ENCODE results near the gene SACM1L.

DNA sequence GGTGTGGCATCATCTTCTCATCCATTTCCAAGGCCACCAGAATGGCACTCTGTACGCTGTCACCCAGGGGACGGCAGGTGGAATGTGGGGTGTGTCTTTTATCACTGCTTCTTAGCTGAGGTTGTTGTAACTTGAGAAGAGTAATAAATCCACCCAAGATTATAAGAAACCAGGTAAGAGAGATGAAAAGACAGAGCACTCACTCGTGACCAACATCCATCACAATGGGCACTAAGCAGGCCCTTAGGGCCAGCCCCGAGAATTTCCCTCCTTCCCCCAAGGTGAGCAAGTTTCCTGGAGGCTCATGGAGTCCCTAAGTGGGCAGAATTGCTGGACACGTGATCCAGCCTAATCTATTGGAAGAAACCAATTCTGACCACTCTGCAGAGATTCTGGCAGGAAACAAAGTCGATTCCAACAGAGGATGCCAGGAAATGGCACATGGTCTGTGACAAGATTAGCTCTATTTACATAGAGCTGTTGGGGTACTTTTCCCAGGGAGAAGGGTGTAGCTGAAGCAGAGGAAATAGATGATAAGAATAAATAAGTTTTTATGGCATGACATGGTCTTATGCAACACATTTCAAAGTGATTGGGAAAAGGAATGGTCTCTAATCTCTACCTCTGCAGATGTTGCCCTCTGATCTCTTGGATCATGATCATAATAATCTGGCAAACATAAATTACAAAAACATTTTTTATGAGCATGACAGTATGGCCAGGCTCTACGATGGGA, 84.7 kb downstream of the SACM1L start:
- TF ChIP-seq POLR2A (IDR thresholded peaks at IDR 0.05; ENCODE audit: low read depth, low read length) (no peak), POLR2AphosphoS5 (IDR thresholded peaks at IDR 0.05; ENCODE audit: low read depth, low read length) (no peak), POU2F2 (IDR thresholded peaks at IDR 0.05; ENCODE audit: low read depth, low read length) (no peak), TAF1 (IDR thresholded peaks at IDR 0.05; ENCODE audit: low read depth, low read length) (no peak), PAX5 (IDR thresholded peaks at IDR 0.05; ENCODE audit: insufficient read depth, low read length, severe bottlenecking) (no peak)

Measured in GM12891 (cell line).